ENCODE results near the gene TSHZ3. TPM values are rescaled to one million over a fixed set of nuclear protein-coding genes. Genes with fewer than 3 reads are reported as not detected.

TSHZ3 gene
- total RNA-seq, 4 donors from 2014 or later, result 3.2 to 65.5 (median 27.9) TPM

- TF ChIP-seq CTCF (IDR thresholded peaks at IDR 0.05), result no peak
- no peak for TF ChIP-seq POLR2A (IDR thresholded peaks at IDR 0.05)
Measured at GRCh38 chr19:31252441-31252840, 96.8 kb downstream of the TSHZ3 start.

GRCh38 chr19:31249217-31249616 lies 100.0 kb downstream of the TSHZ3 start:
- TF ChIP-seq POLR2A (IDR thresholded peaks at IDR 0.05) (no peak), CTCF (IDR thresholded peaks at IDR 0.05) (no peak)
- no peak overlapping the region for H3K27ac ChIP-seq
- no peak for DNase-seq
- H3K36me3 ChIP-seq, result no peaks in the 10 kb centered on the region
- intact Hi-C loops (cut with DNase I; ENCODE audit: low total_unique reads), result no loop called here
- H3K4me3 ChIP-seq, result no peak overlapping the region
- no peaks in the 10 kb centered on the region for H3K4me1 ChIP-seq
- H3K27me3 ChIP-seq, result no peaks in the 10 kb centered on the region
- H3K9me3 ChIP-seq, result no peaks in the 10 kb centered on the region

More at GRCh38 chr19:31252441-31252840, 96.8 kb downstream of the TSHZ3 start:
- Histone ChIP-seq H3K4me1 (no peaks in the 10 kb centered on the region), H3K36me3 (no peaks in the 10 kb centered on the region), H3K9me3 (no peaks in the 10 kb centered on the region), H3K27ac (no peak overlapping the region), H3K4me3 (no peak overlapping the region), H3K27me3 (no peaks in the 10 kb centered on the region)
- no peak for DNase-seq
- intact Hi-C loops (cut with DNase I; ENCODE audit: low total_unique reads), result no loop called here

- no peak for DNase-seq
- Histone ChIP-seq H3K9me3 (no peaks in the 10 kb centered on the region), H3K4me3 (no peak overlapping the region), H3K4me1 (no peaks in the 10 kb centered on the region), H3K36me3 (no peaks in the 10 kb centered on the region), H3K27ac (no peak overlapping the region), H3K27me3 (no peaks in the 10 kb centered on the region)
- TF ChIP-seq CTCF (IDR thresholded peaks at IDR 0.05) (no peak), POLR2A (IDR thresholded peaks at IDR 0.05) (no peak)
- intact Hi-C loops (cut with DNase I; ENCODE audit: low total_unique reads), result no loop called here
Measured at GRCh38 chr19:31235806-31236205, 113.4 kb downstream of the TSHZ3 start.

GRCh38 chr19:31233295-31233800 lies 115.9 kb downstream of the TSHZ3 start:
- no peak overlapping the region for H3K27ac ChIP-seq
- intact Hi-C loops (cut with DNase I; ENCODE audit: low total_unique reads), result no loop called here
- no peaks in the 10 kb centered on the region for H3K9me3 ChIP-seq
- H3K4me3 ChIP-seq, result no peak overlapping the region
- no peaks in the 10 kb centered on the region for H3K4me1 ChIP-seq
- H3K36me3 ChIP-seq, result no peaks in the 10 kb centered on the region
- H3K27me3 ChIP-seq, result no peaks in the 10 kb centered on the region
- no peak for TF ChIP-seq POLR2A (IDR thresholded peaks at IDR 0.05)
- no peak for TF ChIP-seq CTCF (IDR thresholded peaks at IDR 0.05)
- no peak for DNase-seq

GRCh38 chr19:31232871-31233270 lies 116.4 kb downstream of the TSHZ3 start:
- Histone ChIP-seq H3K27me3 (no peaks in the 10 kb centered on the region), H3K9me3 (no peaks in the 10 kb centered on the region), H3K36me3 (no peaks in the 10 kb centered on the region), H3K27ac (no peak overlapping the region), H3K4me1 (no peaks in the 10 kb centered on the region), H3K4me3 (no peak overlapping the region)
- TF ChIP-seq POLR2A (IDR thresholded peaks at IDR 0.05) (no peak), CTCF (IDR thresholded peaks at IDR 0.05) (no peak)
- intact Hi-C loops (cut with DNase I; ENCODE audit: low total_unique reads), result no loop called here
- DNase-seq, result no peak

Data from uterus (tissue), 4 donors.